Measurements from ENCODE around the gene IQSEC1. TPM values are rescaled to one million over a fixed set of nuclear protein-coding genes. Genes with fewer than 3 reads are reported as not detected.

Gene IQSEC1
- polyA plus RNA-seq, 1 donor (not counting 4 experiments of a cell fraction or from before 2014, with no cell fraction given) = 2.8 TPM

- DNase-seq (ENCODE audit: low read depth, low spot score) (no peak), FAIRE-seq (no peak)
- H3K27me3 ChIP-seq (ENCODE audit: control insufficient read depth, extremely low read depth, insufficient read depth, low read length) = peaks cover 15% of the 10 kb centered on the region
- H2AFZ ChIP-seq (ENCODE audit: control insufficient read depth, low read length) = no peak overlapping the region
- no peaks in the 10 kb centered on the region for H3K9me1 ChIP-seq (ENCODE audit: control insufficient read depth, extremely low read depth, insufficient read depth, low read length)
- H3K27ac ChIP-seq (ENCODE audit: control insufficient read depth, insufficient read depth, low read length) = no peak overlapping the region
- TF ChIP-seq CTCF (optimal IDR thresholded peaks at IDR 0.05 in 1 of 3, IDR thresholded peaks at IDR 0.05 in 1 of 3, conservative IDR thresholded peaks at IDR 0.05 in 1 of 3; ENCODE audit: extremely low read depth in 1 of 3, insufficient read depth in 2 of 3, low read length in 3 of 3) = no peak
- peak; percentile 17 for TF ChIP-seq EZH2 (IDR thresholded peaks at IDR 0.05; ENCODE audit: low read length)
- dilution Hi-C loops (cut with MboI; ENCODE audit: extremely low pct_ligation_motif_present, low sequenced_read_pairs) = no loop called here
- H3K9ac ChIP-seq (ENCODE audit: control insufficient read depth, extremely low read depth, insufficient read depth, low read length) = no peak overlapping the region
- H3K4me2 ChIP-seq (ENCODE audit: control insufficient read depth, extremely low read depth, insufficient read depth, low read depth, low read length) = peak overlapping the region; percentile 72
- no peak overlapping the region for H3K4me3 ChIP-seq (ENCODE audit: control insufficient read depth in 2 of 3, extremely low read depth in 1 of 3, insufficient read depth in 2 of 3, low read depth in 1 of 3, low read length in 3 of 3)
- peaks cover 3% of the 10 kb centered on the region for H3K4me1 ChIP-seq (ENCODE audit: control insufficient read depth, extremely low read depth, insufficient read depth, low read length)
- no peaks in the 10 kb centered on the region for H3K36me3 ChIP-seq (ENCODE audit: control insufficient read depth in 2 of 2, extremely low read depth in 1 of 2, insufficient read depth in 2 of 2, low read length in 2 of 2)
- no peaks in the 10 kb centered on the region for H3K9me3 ChIP-seq (ENCODE audit: control insufficient read depth, low read depth, low read length)
- H3K79me2 ChIP-seq (ENCODE audit: control insufficient read depth, insufficient read depth, low read length) = no peaks in the 10 kb centered on the region
- no peaks in the 10 kb centered on the region for H4K20me1 ChIP-seq (ENCODE audit: control insufficient read depth, extremely low read depth, insufficient read depth, low read length)
Observed at GRCh38 chr3:12891391-12891984, 181.7 kb downstream of the IQSEC1 start.

GRCh38 chr3:12890610-12891390 lies 182.4 kb downstream of the IQSEC1 start:
- FAIRE-seq (no peak), DNase-seq (ENCODE audit: low read depth, low spot score) (no peak)
- Histone ChIP-seq H3K4me2 (ENCODE audit: control insufficient read depth, extremely low read depth, insufficient read depth, low read depth, low read length) (no peak overlapping the region), H3K9me3 (ENCODE audit: control insufficient read depth, low read depth, low read length) (no peaks in the 10 kb centered on the region), H4K20me1 (ENCODE audit: control insufficient read depth, extremely low read depth, insufficient read depth, low read length) (no peaks in the 10 kb centered on the region), H2AFZ (ENCODE audit: control insufficient read depth, low read length) (no peak overlapping the region), H3K36me3 (ENCODE audit: control insufficient read depth in 2 of 2, extremely low read depth in 1 of 2, insufficient read depth in 2 of 2, low read length in 2 of 2) (no peaks in the 10 kb centered on the region), H3K4me3 (ENCODE audit: control insufficient read depth in 2 of 3, extremely low read depth in 1 of 3, insufficient read depth in 2 of 3, low read depth in 1 of 3, low read length in 3 of 3) (no peak overlapping the region), H3K27ac (ENCODE audit: control insufficient read depth, insufficient read depth, low read length) (no peak overlapping the region), H3K27me3 (ENCODE audit: control insufficient read depth, extremely low read depth, insufficient read depth, low read length) (peaks cover 16% of the 10 kb centered on the region), H3K79me2 (ENCODE audit: control insufficient read depth, insufficient read depth, low read length) (no peaks in the 10 kb centered on the region), H3K9ac (ENCODE audit: control insufficient read depth, extremely low read depth, insufficient read depth, low read length) (no peak overlapping the region), H3K4me1 (ENCODE audit: control insufficient read depth, extremely low read depth, insufficient read depth, low read length) (peaks cover 3% of the 10 kb centered on the region), H3K9me1 (ENCODE audit: control insufficient read depth, extremely low read depth, insufficient read depth, low read length) (no peaks in the 10 kb centered on the region)
- TF ChIP-seq CTCF (optimal IDR thresholded peaks at IDR 0.05 in 1 of 3, IDR thresholded peaks at IDR 0.05 in 1 of 3, conservative IDR thresholded peaks at IDR 0.05 in 1 of 3; ENCODE audit: extremely low read depth in 1 of 3, insufficient read depth in 2 of 3, low read length in 3 of 3) (peak in 1 of 3 experiments; percentile 11), EZH2 (IDR thresholded peaks at IDR 0.05; ENCODE audit: low read length) (no peak)
- dilution Hi-C loops (cut with MboI; ENCODE audit: extremely low pct_ligation_motif_present, low sequenced_read_pairs) = no loop called here
